PC-3 (cell line): ENCODE results near the gene CHRNA5.

Experiments
- EZH2 ChIP-seq: fragments of 300-600 bp; sonication (generic); IDR thresholded peaks from one replicate; pipeline ENCODE4 v1.6.1; 2017; ENCODE audit warnings: antibody characterized with exemption, mild to moderate bottlenecking, low read length; ENCODE audit not compliant: unreplicated experiment
- EZH2phosphoT487 ChIP-seq: fragments of 300-600 bp; sonication (generic); IDR thresholded peaks from 2 replicates; pipeline ENCODE4 v1.6.1; 2018; ENCODE audit warnings: mild to moderate bottlenecking, antibody characterized with exemption, low read length, borderline replicate concordance
- TF ChIP-seq, protein P1 (sequence below): fragments of 300-600 bp; sonication (generic); conservative IDR thresholded peaks from 2 replicates; pipeline ENCODE4 v1.5.1; 2017; ENCODE audit warnings: antibody characterized with exemption, low read depth, mild to moderate bottlenecking, low read length

DNA sequence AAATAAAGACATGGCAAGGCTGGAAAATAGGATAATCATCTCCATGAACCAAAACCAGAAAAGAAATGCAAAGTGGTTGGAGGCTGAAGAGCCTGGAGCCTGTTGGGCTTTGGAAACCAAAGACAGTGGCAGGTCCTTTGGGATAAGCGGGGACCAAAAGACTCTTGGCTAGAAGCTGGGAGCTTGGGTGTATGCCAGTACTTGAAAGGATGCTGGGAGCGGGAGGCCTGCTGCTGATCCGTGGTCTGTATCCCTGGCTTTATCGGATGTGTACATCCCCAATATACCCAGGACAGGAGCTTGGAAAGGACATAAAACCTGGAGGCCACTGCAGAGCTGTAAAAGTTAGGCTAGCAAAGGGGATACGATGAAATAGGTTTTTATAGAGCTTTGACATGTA lies 77.0 kb downstream of the CHRNA5 start:
- TF ChIP-seq, protein P1, sequence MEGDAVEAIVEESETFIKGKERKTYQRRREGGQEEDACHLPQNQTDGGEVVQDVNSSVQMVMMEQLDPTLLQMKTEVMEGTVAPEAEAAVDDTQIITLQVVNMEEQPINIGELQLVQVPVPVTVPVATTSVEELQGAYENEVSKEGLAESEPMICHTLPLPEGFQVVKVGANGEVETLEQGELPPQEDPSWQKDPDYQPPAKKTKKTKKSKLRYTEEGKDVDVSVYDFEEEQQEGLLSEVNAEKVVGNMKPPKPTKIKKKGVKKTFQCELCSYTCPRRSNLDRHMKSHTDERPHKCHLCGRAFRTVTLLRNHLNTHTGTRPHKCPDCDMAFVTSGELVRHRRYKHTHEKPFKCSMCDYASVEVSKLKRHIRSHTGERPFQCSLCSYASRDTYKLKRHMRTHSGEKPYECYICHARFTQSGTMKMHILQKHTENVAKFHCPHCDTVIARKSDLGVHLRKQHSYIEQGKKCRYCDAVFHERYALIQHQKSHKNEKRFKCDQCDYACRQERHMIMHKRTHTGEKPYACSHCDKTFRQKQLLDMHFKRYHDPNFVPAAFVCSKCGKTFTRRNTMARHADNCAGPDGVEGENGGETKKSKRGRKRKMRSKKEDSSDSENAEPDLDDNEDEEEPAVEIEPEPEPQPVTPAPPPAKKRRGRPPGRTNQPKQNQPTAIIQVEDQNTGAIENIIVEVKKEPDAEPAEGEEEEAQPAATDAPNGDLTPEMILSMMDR: no peak
- no peak for TF ChIP-seq EZH2phosphoT487
- TF ChIP-seq EZH2: no peak
